ENCODE measurements around the gene ZBTB38. TPM values are rescaled to one million over a fixed set of nuclear protein-coding genes. Genes with fewer than 3 reads are reported as not detected.

The ZBTB38 gene
- total and polyA plus RNA-seq, 8 donors = 5.7 to 46.8 (median 30.9) TPM

- WGBS, 2 donors = 88 to 91% methylated on average over 6 of the region's 6 CpGs
- FAIRE-seq = no peak
- Histone ChIP-seq H3K4me1 (peaks cover 5 to 16% (median 6%) of the 10 kb centered on the region in 3 donors), H3K36me3 (no peaks in the 10 kb centered on the region), H3K27me3 (no peaks in the 10 kb centered on the region), H3K27ac (no peak overlapping the region), H3K4me3 (no peak overlapping the region), H3K9me3 (no peaks in the 10 kb centered on the region)
- no peak for ATAC-seq
- intact Hi-C loops (cut with DNase I) = no loop called here
- DNase-seq = no peak
- TF ChIP-seq CTCF (IDR thresholded peaks at IDR 0.05) = no peak
These were observed 17.8 kb downstream of the ZBTB38 start for GRCh38 chr3:141386126-141386488.

GRCh38 chr3:141386611-141387111 is 18.4 kb downstream of the ZBTB38 start:
- Histone ChIP-seq H3K36me3 (no peaks in the 10 kb centered on the region), H3K27me3 (no peaks in the 10 kb centered on the region), H3K27ac (no peak overlapping the region), H3K9me3 (no peaks in the 10 kb centered on the region), H3K4me1 (peaks cover 5 to 16% (median 6%) of the 10 kb centered on the region in 3 donors), H3K4me3 (no peak overlapping the region)
- no peak for TF ChIP-seq CTCF (IDR thresholded peaks at IDR 0.05)
- intact Hi-C loops (cut with DNase I) = no loop called here
- DNase-seq (no peak), ATAC-seq (peak in 2 of 4 donors; percentile 34 to 38), FAIRE-seq (no peak)
- 85 to 87% methylated on average over 5 of the region's 5 CpGs for WGBS, 2 donors

- DNase-seq = no peak
- Histone ChIP-seq H3K4me1 (peaks cover 5 to 16% (median 6%) of the 10 kb centered on the region in 3 donors), H3K36me3 (no peaks in the 10 kb centered on the region), H3K27ac (no peak overlapping the region), H3K27me3 (no peaks in the 10 kb centered on the region), H3K9me3 (no peaks in the 10 kb centered on the region), H3K4me3 (no peak overlapping the region)
- 93% methylated on average over 3 of the region's 3 CpGs for WGBS, 2 donors
- no peak for ATAC-seq
- no peak for FAIRE-seq
- no peak for TF ChIP-seq CTCF (IDR thresholded peaks at IDR 0.05)
- intact Hi-C loops (cut with DNase I) = no loop called here
These were observed 19.2 kb downstream of the ZBTB38 start for GRCh38 chr3:141387516-141387915.

- DNase-seq (no peak), FAIRE-seq (no peak), ATAC-seq (no peak)
- no peak for TF ChIP-seq CTCF (IDR thresholded peaks at IDR 0.05)
- intact Hi-C loops (cut with DNase I) = no loop called here
- H3K36me3 ChIP-seq = no peaks in the 10 kb centered on the region
- peak overlapping the region in 2 of 4 donors; percentile 5 to 21 for H3K4me3 ChIP-seq
- H3K9me3 ChIP-seq = no peaks in the 10 kb centered on the region
- peaks cover 5 to 16% (median 6%) of the 10 kb centered on the region in 3 donors for H3K4me1 ChIP-seq
- WGBS, 2 donors = 55 to 61% methylated on average over 3 of the region's 3 CpGs
- H3K27me3 ChIP-seq = no peaks in the 10 kb centered on the region
- H3K27ac ChIP-seq = no peak overlapping the region
These were observed 20.1 kb downstream of the ZBTB38 start for GRCh38 chr3:141388395-141388794.

- DNase-seq = no peak
- Histone ChIP-seq H3K36me3 (no peaks in the 10 kb centered on the region), H3K4me3 (peak overlapping the region in 2 of 4 donors; percentile 5 to 21), H3K27ac (peak overlapping the region in 2 of 4 donors; percentile 26 to 33), H3K9me3 (no peaks in the 10 kb centered on the region), H3K4me1 (peaks cover 5 to 16% (median 6%) of the 10 kb centered on the region in 3 donors), H3K27me3 (no peaks in the 10 kb centered on the region)
- WGBS, 2 donors = 30 to 37% methylated on average over 6 of the region's 6 CpGs
- FAIRE-seq = no peak
- peak in 3 of 4 donors; percentile 50 to 61 (median 58) for ATAC-seq
- no peak for TF ChIP-seq CTCF (IDR thresholded peaks at IDR 0.05)
- intact Hi-C loops (cut with DNase I) = no loop called here
These were observed 20.7 kb downstream of the ZBTB38 start for GRCh38 chr3:141388823-141389621.
